ENCODE measurements around the gene ANKRD24.
"Not testable (repeated sequence)": the region's sequence is repeated elsewhere in the genome, so short reads cannot be mapped to it uniquely, and the experiment has no call there.

Gene ANKRD24

GRCh38 chr19:4173479-4174212 is 8.8 kb upstream of the ANKRD24 start:
- DNase-seq (ENCODE audit: low read depth in 2 of 2): no peak

- DNase-seq (ENCODE audit: low read depth in 2 of 2): no peak
These were observed 8.1 kb upstream of the ANKRD24 start for GRCh38 chr19:4174213-4174894.

GRCh38 chr19:4174895-4175668 is 7.4 kb upstream of the ANKRD24 start:
- DNase-seq (ENCODE audit: low read depth in 2 of 2): no peak

- DNase-seq (ENCODE audit: low read depth in 2 of 2): no peak
These were observed 6.9 kb upstream of the ANKRD24 start for GRCh38 chr19:4175669-4175931.

- DNase-seq (ENCODE audit: low read depth in 2 of 2): no peak
These were observed 5.3 kb upstream of the ANKRD24 start for GRCh38 chr19:4177146-4177545.

GRCh38 chr19:4178990-4179389 is 3.5 kb upstream of the ANKRD24 start:
- DNase-seq (ENCODE audit: low read depth in 2 of 2): no peak

- DNase-seq (ENCODE audit: low read depth in 2 of 2): no peak
These were observed 1.4 kb upstream of the ANKRD24 start for GRCh38 chr19:4181053-4181508.

- DNase-seq (ENCODE audit: low read depth in 2 of 2): no peak
These were observed 1.7 kb downstream of the ANKRD24 start for GRCh38 chr19:4183967-4184717.

- no peak for DNase-seq (ENCODE audit: low read depth in 2 of 2)
These were observed 2.3 kb downstream of the ANKRD24 start for GRCh38 chr19:4184718-4185352.

- no peak for DNase-seq (ENCODE audit: low read depth in 2 of 2)
These were observed 3.1 kb downstream of the ANKRD24 start for GRCh38 chr19:4185413-4186086.

GRCh38 chr19:4186087-4186993 is 3.9 kb downstream of the ANKRD24 start:
- peak; percentile 54 to 76 for DNase-seq (ENCODE audit: low read depth in 2 of 2)

- DNase-seq (ENCODE audit: low read depth in 2 of 2): no peak
These were observed 5.0 kb downstream of the ANKRD24 start for GRCh38 chr19:4187313-4188122.

- DNase-seq (ENCODE audit: low read depth in 2 of 2): no peak
These were observed 7.2 kb downstream of the ANKRD24 start for GRCh38 chr19:4189641-4190040.

GRCh38 chr19:4192537-4192936 is 10.0 kb downstream of the ANKRD24 start:
- not testable (repeated sequence) for DNase-seq (ENCODE audit: low read depth in 2 of 2)

- no peak for DNase-seq (ENCODE audit: low read depth in 2 of 2)
These were observed 11.9 kb downstream of the ANKRD24 start for GRCh38 chr19:4194353-4194752.

GRCh38 chr19:4196009-4196408 is 13.5 kb downstream of the ANKRD24 start:
- DNase-seq (ENCODE audit: low read depth in 2 of 2): no peak

- no peak for DNase-seq (ENCODE audit: low read depth in 2 of 2)
These were observed 14.2 kb downstream of the ANKRD24 start for GRCh38 chr19:4196587-4197148.

GRCh38 chr19:4197228-4197624 is 14.7 kb downstream of the ANKRD24 start:
- DNase-seq (ENCODE audit: low read depth in 2 of 2): no peak
